Mesothelial cell of epicardium (in vitro differentiated cells): ENCODE data around the gene OR6K6. TPM values are rescaled to one million over a fixed set of nuclear protein-coding genes. Genes with fewer than 3 reads are reported as not detected.

Experiments used
- DNase-seq, 2 experiments: peaks; one replicate each; pipeline ENCODE4 v3.0.0; 2021; ENCODE audit warnings: low spot score in 2 of 2; ENCODE audit not compliant: unreplicated experiment in 2 of 2
- H3K27ac Mint-ChIP-seq: 2 replicates; pipeline ENCODE4 v1.8.0; 2021; ENCODE audit warnings: mixed read lengths
- H3K27me3 Mint-ChIP-seq: 2 replicates; pipeline ENCODE4 v1.8.0; 2021; ENCODE audit warnings: low read depth, mixed read lengths
- H3K36me3 Mint-ChIP-seq: 2 replicates; pipeline ENCODE4 v1.8.0; 2021; ENCODE audit warnings: mixed read lengths
- H3K4me1 Mint-ChIP-seq: 2 replicates; pipeline ENCODE4 v1.8.0; 2021; ENCODE audit warnings: mixed read lengths
- H3K4me3 Mint-ChIP-seq: 2 replicates; pipeline ENCODE4 v1.8.0; 2021; ENCODE audit warnings: mild to moderate bottlenecking, moderate library complexity, mixed read lengths
- H3K9me3 Mint-ChIP-seq: 2 replicates; pipeline ENCODE4 v1.8.0; 2021; ENCODE audit warnings: mixed read lengths
- CTCF ChIP-seq: fragments of 200-600 bp; sonication (generic); IDR thresholded peaks from one replicate; pipeline ENCODE4 v1.5.0; 2021; ENCODE audit warnings: antibody characterized with exemption; ENCODE audit not compliant: unreplicated experiment
- total RNA-seq: library from RNA; stranded (reverse); gene quantifications from 3 replicates; pipeline ENCODE4 v1.2.1, GENCODE V29; 2021

OR6K6 gene
- total RNA-seq: not detected in 3 replicates

GRCh38 chr1:158754420-158754819, at the start of gene OR6K6:
TSS of gene OR6K6 (plus strand) at chr1:158754720. CDS start at chr1:158754888, 168 bp downstream.
- H3K4me1 Mint-ChIP-seq: peaks cover 21% of the 10 kb centered on the region

GRCh38 chr1:158706096-158706495, 48.4 kb upstream of the OR6K6 start:
- no peak for DNase-seq
- no peak overlapping the region for H3K27ac Mint-ChIP-seq
- H3K4me1 Mint-ChIP-seq: no peaks in the 10 kb centered on the region
- TF ChIP-seq CTCF: no peak
- no peaks in the 10 kb centered on the region for H3K9me3 Mint-ChIP-seq
- no peaks in the 10 kb centered on the region for H3K27me3 Mint-ChIP-seq
- H3K4me3 Mint-ChIP-seq: no peak overlapping the region
- no peaks in the 10 kb centered on the region for H3K36me3 Mint-ChIP-seq

More at GRCh38 chr1:158754420-158754819, at the start of gene OR6K6:
- Mint-ChIP-seq H3K9me3 (peaks cover 10% of the 10 kb centered on the region), H3K27me3 (no peaks in the 10 kb centered on the region), H3K36me3 (no peaks in the 10 kb centered on the region), H3K4me3 (no peak within 1 kb of the TSS), H3K27ac (no peak within 1 kb of the TSS)
- TF ChIP-seq CTCF: no peak
- DNase-seq: no peak

GRCh38 chr1:158711098-158711497, 43.4 kb upstream of the OR6K6 start:
- Mint-ChIP-seq H3K4me3 (no peak overlapping the region), H3K27ac (no peak overlapping the region), H3K9me3 (no peaks in the 10 kb centered on the region), H3K36me3 (no peaks in the 10 kb centered on the region), H3K4me1 (no peaks in the 10 kb centered on the region), H3K27me3 (peaks cover 12% of the 10 kb centered on the region)
- TF ChIP-seq CTCF: no peak
- no peak for DNase-seq

- peaks cover 17% of the 10 kb centered on the region for H3K27me3 Mint-ChIP-seq
- H3K27ac Mint-ChIP-seq: no peak overlapping the region
- no peak for DNase-seq
- no peak overlapping the region for H3K4me3 Mint-ChIP-seq
- H3K36me3 Mint-ChIP-seq: no peaks in the 10 kb centered on the region
- H3K4me1 Mint-ChIP-seq: no peaks in the 10 kb centered on the region
- no peak for TF ChIP-seq CTCF
- H3K9me3 Mint-ChIP-seq: no peaks in the 10 kb centered on the region
Observed at GRCh38 chr1:158714754-158715153, 39.8 kb upstream of the OR6K6 start.

- no peak for TF ChIP-seq CTCF
- no peaks in the 10 kb centered on the region for H3K4me1 Mint-ChIP-seq
- no peak overlapping the region for H3K27ac Mint-ChIP-seq
- H3K4me3 Mint-ChIP-seq: no peak overlapping the region
- no peaks in the 10 kb centered on the region for H3K9me3 Mint-ChIP-seq
- H3K36me3 Mint-ChIP-seq: no peaks in the 10 kb centered on the region
- DNase-seq: no peak
- peaks cover 21% of the 10 kb centered on the region for H3K27me3 Mint-ChIP-seq
Observed at GRCh38 chr1:158716335-158716734, 38.2 kb upstream of the OR6K6 start.

- Mint-ChIP-seq H3K27ac (no peak overlapping the region), H3K4me3 (no peak overlapping the region), H3K4me1 (no peaks in the 10 kb centered on the region), H3K9me3 (no peaks in the 10 kb centered on the region), H3K27me3 (peaks cover 21% of the 10 kb centered on the region), H3K36me3 (no peaks in the 10 kb centered on the region)
- no peak for DNase-seq
- TF ChIP-seq CTCF: no peak
Observed at GRCh38 chr1:158717344-158717743, 37.2 kb upstream of the OR6K6 start.
